ENCODE results near the gene BTNL8.
"Not testable (repeated sequence)": the region's sequence is repeated elsewhere in the genome, so short reads cannot be mapped to it uniquely, and the experiment has no call there.

Gene BTNL8

DNA sequence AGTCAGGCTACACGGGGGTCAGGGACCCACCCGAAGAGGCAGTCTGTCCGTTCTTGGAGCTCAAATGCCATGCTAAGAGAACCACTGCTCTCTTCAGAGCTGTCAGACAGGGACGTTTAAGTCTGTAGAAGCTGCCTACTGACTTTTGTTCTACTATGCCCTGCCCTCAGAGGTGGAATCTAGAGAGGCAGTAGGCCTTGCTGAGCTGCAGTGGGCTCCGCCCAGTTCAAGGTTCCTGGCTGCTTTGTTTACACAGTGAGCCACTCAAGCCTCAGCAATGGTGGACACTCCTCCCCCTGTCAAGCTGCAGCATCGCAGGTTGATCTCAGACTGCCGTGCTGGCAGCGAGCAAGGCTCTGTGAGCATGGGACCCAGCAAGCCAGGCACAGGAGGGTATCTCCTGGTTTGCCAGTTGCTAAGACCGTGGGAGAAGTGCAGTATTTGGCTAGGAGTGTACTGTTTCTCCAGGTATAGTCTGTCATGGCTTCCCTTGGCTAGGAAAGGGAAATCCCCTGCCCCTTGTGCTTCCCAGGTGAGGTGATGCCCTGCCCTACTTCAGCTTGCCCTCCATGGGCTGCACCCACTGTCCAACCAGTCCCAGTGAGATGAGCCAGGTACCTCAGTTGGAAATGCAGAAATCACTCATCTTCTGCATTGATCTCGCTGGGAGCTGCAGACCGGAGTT is 13.0 kb upstream of the BTNL8 start:
- not testable (repeated sequence) for DNase-seq

DNA sequence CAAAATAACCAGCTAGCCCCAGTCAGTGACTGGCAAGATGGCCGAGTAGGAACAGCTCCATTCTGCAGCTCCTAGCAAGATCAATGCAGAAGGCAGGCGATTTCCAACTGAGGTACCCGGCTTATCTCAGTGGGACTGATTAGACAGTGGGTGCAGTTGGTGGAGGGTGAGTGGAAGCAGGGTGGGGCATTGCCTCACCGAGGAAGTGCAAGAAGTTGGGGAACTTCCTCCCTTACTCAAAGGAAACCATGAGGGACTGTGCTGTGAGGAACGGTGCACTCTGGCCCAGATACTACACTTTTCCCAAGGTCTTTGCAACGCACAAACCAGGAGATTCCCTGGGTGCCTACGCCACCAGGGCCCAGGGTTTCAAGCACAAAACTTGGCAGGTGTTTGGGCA is 9.6 kb upstream of the BTNL8 start:
- DNase-seq: no peak

DNA sequence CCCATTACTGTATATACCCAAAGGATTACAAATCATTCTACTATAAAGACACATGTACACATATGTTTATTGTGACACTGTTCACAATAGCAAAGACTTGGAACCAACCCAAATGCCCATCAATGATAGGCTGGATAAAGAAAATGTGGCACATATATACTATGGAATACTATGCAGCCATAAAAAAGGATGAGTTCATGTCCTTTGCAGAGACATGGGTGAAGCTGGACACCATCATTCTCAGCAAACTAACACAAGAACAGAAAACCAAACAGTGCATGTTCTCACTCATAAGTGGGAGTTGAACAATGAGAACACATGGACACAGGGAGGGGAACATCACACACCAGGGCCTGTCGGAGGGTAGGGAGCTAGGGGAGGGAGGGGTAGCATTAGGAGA is 3.6 kb upstream of the BTNL8 start:
- not testable (repeated sequence) for DNase-seq

DNA sequence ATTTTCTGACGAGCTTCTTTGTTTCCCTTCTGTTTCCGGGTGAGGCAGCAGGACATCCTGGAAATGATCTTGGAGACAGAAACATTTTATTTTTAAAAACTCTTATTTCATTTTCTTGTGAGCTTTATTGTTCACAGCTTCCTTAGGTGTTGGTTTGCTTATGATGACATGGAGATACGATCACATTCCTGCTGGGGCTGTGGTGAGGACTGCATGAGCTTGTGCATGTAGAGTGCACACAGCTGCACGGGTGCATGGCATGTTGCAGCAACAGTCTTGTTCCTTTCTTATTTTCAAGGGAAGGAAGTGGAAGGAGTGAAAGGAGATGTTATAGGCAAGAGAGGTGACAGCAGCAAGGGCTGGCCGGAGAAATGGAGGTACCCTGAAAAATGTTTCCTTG is 1.2 kb downstream of the BTNL8 start:
- DNase-seq: no peak

DNA sequence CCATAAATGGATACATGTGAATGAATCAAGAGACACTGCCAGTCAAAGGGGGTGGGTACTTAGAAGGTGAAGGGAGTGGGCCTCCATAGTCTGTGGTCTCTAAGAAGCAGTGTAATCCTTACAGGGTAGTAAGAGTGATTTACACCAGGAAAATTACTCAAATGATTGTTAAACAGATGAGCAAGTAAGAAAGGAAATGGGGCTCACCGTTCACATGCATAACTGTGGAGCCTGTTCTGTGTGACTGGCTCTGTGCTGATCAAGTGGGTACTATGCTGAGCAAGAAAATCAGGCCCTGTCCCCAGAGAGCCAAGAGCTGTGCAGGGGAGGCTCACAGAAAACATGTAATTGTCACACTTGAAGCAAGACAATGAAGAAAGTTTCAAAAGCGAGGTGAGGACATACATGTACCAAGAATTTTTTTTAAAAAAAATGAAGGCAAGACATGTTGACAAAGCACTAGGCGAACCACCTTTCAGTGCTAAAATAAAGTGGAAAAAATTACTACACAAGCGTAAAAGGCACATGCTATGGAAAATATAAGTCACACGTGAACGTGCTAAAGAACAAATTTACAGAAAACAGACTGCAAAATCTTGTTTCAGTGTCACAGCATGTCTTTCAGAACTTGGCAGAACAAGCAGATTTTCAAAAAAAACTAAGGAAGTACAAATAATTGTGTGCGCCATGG is 2.5 kb downstream of the BTNL8 start:
- no peak for DNase-seq

DNA sequence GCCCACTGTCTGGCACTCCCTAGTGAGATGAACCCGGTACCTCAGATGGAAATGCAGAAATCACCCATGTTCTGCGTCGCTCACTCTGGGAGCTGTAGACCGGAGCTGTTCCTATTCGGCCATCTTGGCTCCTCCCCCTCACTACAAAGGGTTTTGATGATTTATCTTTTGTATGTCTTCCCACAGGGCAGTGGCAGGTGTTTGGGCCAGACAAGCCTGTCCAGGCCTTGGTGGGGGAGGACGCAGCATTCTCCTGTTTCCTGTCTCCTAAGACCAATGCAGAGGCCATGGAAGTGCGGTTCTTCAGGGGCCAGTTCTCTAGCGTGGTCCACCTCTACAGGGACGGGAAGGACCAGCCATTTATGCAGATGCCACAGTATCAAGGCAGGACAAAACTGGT is 9.4 kb downstream of the BTNL8 start:
- DNase-seq: no peak

DNA sequence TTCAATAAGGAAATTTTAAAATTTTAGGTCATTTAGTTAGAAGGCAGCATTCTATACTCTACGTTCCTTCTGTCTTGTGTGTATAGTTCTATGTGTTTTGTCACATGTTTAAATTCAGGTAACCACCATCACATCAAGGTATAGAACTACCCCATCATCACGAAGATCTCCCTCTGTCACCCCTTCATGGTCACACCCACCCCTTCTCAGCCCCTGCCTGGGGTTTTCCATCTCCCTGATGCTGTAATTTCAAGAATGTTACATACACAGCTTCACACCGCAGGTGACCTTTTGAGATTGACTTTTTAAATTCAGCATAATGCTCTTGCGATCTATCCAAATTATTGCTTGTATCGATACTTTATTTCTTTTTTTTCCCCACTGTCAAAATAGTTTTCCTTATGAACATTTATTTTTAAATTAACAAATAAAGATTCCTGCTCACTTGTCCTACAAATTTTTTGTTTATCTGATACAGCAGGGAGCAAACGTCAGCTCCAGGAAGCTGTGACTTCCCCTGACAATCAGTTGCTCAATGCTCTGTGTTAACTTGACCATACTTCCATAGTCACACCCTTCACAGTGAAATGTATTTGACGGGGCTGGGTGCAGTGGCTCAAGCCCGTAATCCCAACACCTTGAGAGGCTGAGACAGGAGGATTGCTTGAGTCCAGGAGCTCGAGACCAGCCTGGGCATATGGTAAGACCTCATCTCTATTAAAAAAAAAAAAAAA is 10.2 kb downstream of the BTNL8 start:
- DNase-seq: no peak

DNA sequence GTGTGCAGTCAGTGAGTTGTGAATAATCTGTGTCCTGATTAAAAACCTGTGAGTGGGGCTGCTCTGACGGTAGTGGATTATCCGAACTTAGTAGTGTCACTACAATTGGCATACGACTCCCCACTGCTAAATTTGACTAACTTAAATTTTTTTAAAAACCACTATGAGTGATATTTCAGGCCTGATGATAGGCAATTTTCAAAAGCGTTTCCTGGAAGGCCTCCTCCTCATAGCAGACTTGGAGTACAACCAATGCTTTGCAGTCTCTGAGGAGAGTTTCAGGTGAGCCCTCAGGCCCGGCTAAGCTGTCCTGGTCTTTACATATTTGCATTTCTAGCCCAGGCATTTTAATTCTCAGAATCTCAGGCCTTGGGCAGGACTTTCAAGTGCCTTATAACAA is 10.8 kb downstream of the BTNL8 start:
- DNase-seq: no peak

DNA sequence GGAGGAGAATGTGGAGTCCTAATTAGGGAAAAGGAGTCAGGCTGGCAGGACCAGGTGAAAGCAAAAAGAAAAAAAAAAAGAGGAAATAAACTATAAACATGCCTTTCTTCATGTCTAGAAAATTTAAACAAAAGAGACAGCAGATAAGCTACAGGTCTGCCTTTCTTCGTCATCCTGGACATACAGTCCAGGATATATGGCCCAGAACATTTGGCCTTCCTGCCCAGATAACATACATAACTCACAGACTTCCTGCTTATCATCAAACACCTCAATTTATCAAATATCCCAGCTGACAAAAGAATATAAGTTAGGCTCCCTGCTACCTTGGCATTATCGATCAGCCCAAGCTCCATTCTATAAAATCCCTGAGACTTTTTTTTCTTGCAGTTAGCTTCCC is 11.2 kb downstream of the BTNL8 start:
- no peak for DNase-seq

DNA sequence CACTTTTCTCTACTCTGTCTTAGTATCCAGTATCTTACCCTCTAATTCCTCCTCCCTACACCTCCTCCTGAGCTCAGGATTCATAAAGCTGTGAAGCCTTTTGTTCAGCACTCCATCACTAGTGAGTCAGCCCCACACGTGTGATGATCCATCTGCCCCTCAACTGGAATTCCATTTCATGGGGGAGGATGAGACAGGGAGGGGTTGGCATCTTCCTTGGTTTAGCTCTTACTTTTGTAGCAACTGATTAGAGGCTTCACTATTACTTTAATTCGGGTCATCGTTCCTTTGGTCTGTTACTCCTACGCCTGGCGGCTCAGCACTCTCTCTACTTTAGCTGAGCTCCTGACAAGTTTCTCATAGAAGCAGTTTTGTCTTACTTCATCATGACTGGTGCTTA is 11.8 kb downstream of the BTNL8 start:
- DNase-seq: no peak

DNA sequence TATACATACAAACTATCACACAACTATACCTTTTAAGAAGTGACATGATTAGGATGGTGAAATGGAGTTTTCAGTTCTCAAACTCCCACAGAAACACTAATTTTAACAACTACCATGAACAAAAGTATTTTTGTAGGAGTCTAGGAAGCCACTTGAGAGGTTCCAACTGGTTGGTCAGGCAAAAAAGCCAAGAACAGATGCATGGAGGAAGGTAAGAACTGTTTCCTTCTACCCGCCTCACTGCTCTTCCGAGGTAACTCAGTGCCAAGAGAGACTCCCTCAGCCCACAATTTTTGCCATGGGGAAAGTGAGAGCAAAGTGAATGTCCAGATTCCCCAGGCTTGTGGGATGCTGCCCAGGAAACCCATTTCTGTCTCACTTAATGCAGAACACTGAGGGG is 15.7 kb downstream of the BTNL8 start:
- DNase-seq: no peak

DNA sequence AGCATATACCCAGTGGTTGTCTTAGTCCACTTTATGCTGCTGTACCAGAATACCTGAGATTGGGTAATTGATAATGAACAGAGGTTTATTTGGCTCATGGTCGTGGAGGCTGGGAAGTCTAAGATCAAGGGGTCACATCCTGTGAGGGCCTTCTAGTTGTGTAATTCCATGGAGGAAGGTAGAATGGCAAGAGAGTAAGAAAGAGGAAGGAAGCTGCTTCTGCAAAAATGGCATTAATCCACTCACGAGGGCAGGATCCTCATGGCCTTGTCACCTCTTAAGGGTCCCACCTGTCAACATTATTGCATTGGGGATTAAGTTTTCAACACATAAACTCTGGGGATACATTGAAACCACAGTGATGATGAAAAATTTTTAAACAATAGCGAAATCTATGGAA is 17.0 kb downstream of the BTNL8 start:
- no peak for DNase-seq

DNA sequence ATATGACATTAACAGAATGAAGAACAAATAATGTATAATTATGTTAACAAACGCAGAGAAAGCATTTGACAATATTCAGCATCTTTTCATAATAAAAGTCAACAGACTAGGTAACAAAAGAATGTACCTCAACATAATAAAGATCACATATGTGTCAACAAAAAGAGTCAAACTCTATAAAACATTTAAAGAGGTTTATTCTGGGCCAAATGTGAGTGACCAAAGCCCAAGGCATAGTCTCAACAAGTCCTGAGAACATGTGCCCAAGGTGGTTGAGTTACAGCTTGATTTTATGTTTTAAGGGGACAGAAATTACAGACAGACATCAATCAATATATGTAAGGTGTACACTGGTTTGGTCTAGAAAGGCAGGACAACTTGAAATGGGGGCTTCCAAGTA is 19.4 kb downstream of the BTNL8 start:
- DNase-seq: no peak

DNA sequence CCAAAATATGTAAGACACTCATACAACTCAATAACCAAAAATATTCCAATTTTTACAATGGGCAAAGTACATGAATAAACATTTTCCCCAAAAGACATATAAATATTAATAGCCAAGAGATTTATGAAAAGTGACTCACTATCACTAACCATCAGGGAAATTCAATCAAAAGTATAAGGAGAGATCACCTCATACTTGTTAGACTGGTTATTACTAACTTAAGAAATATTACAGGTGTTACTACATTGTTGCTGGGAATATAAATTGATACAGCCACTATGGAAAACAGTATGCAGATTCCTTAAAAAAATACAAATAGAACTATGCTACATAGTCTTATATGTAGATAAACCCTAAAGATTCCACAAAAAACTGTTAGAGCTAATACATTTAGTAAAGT is 21.8 kb downstream of the BTNL8 start:
- DNase-seq: no peak

DNA sequence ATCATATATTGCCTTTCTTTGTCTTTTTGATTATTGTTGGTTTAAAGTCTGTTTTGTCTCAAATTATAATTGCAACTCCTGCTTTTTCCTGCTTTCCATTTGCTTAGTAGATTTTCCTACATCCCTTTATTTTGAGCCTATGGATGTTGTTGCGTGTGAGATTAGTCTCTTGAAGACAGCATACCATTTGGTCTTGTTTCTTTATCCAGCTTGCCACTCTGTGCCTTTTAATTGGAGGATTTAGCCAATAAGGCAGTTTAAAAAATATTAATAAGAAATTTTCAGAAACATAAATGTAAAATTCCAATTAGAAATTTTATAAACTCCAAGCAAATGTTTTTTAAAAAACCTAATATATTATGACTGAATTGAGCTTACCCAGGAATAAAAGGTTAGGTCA is 24.0 kb downstream of the BTNL8 start:
- no peak for DNase-seq

DNA sequence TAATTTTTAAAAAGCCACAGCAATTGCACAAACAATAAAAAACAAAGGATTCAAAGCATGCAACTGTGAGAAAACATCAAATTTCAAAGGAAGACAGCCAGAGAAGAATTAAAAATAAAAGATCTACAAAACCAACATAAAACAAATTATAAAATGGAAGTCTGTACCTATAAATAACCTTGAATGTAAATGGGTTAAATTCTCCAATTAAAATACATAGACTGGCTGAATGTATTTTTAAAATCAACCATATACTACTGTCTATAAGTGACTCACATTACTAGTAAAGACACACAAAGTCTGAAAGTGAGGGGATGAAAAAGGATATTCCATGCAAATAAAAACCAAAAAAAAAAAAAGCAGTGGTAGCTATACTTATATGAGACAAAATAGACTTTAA is 33.7 kb downstream of the BTNL8 start:
- no peak for DNase-seq

DNA sequence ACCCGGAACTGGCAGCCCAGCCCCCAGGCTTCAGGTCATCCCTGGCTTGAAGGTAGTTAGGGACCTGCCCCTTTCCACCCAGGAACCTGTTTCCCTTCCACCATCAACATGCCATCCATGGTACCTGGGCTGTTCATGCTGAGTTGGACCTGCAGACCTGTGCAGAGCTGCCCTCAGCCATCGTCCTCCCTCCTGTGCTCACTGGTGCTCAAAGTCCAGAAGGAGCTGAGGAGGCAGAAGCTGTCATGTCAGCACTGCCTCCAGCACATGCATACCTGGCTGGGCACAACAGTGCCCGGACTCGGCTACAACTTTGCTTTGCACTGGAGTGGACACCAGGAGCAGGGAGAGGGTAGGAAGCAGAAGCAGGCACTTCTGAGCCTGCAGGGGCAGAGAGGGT is 36.2 kb downstream of the BTNL8 start:
- DNase-seq: no peak

DNA sequence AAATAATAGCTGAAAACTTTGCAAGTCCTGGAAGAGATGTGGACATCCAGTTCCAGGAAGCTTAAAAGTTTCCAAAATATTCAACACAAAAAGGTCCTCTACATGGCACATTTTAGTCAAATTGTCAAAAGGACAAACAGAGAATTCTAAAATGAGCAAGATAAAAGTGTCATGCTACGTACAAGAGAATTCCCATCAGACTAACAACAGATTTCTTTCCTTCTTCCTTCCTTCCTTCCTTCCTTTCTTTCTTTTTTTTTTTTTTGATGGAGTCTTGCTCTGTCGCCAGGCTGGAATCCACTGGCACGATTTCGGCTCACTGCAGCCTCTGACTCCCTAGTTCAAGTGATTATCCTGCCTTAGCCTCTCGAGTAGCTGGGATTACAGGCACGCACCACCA is 39.3 kb downstream of the BTNL8 start:
- no peak for DNase-seq

DNA sequence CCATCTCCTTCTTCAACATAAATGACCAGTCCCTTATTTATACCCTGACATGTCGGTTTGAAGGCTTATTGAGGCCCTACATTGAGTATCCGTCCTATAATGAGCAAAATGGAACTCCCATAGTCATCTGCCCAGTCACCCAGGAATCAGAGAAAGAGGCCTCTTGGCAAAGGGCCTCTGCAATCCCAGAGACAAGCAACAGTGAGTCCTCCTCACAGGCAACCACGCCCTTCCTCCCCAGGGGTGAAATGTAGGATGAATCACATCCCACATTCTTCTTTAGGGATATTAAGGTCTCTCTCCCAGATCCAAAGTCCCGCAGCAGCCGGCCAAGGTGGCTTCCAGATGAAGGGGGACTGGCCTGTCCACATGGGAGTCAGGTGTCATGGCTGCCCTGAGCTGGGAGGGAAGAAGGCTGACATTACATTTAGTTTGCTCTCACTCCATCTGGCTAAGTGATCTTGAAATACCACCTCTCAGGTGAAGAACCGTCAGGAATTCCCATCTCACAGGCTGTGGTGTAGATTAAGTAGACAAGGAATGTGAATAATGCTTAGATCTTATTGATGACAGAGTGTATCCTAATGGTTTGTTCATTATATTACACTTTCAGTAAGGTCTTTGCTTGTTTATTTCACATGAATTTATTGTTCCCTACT is 51.5 kb downstream of the BTNL8 start:
- no peak for DNase-seq

DNA sequence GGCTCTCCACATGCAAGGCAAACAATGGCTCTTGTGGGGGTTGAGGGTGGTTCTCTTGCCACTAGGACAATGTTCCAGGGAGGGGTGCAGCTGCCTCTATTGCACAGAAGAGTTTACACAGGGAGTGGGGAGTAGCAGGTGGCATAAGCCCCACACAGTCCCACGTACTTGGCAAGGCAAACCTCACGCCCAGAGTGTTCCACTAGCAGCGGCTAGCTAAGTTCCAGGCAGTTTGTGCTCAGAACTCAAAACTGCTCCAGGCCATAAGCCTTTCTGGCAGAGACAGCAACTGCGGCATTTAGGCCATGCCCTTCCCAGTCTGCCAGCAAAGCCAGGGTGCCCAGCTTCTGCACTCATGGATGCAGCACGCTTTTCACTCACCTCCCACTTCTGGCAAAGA is 60.7 kb downstream of the BTNL8 start:
- no peak for DNase-seq

DNA sequence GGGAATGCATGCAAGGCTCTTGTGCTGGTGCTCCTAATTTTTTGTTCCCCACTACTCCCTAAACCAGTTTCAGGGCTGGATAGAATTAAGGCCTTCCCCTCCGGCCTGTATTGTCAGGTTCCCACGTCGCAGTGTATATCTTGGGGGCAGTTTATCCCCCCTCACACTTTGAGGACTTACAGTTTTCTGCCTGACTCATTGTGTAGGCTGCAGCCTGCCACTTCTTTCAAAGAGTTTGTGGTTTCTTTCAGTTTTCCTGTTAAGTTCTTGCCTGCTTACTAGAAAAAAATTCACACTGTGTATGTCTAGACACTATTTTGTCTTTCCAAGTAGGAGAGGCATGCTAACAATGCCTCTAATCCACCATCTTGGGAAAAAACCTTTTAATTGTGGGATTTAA is 61.2 kb downstream of the BTNL8 start:
- no peak for DNase-seq

DNA sequence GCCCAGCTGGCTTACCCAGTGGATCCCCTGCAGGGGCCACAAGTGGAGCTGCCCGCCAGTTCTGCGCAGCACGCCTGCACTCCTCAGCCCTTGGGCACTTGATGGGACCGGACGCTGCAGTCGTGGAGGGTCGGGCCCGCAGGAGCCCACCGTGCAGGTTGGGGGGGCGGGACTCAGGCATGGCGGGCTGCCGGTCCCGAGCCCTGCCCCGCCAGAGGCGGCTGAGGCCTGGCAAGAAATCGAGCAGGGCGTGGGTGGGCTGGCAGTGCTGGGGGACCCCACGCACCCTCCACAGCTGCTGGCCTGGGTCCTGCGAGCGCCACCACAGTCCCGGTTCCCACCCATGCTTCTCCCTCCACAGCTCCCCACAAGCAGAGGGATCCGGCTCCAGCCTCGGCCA is 70.4 kb downstream of the BTNL8 start:
- DNase-seq: no peak

DNA sequence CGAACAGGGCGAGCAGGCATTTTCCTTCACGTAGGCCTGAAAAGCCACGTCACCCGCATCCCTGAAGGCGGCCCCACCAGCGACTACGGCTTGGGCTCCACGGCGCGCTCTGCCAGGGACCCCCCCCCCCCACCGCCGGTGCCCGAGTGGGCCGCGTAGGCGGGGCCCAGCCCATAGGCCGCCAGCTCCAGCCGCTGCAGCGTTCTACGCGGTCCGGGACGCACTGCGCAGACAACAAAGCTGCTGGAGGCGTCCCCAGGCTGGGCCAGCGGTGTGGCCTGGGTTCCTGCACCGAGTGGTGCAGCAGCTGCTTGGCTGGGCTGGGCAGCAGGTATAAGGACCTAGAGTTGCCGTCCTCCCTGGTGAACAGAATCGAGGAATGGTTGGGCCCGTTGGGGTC is 71.4 kb downstream of the BTNL8 start:
- no peak for DNase-seq

DNA sequence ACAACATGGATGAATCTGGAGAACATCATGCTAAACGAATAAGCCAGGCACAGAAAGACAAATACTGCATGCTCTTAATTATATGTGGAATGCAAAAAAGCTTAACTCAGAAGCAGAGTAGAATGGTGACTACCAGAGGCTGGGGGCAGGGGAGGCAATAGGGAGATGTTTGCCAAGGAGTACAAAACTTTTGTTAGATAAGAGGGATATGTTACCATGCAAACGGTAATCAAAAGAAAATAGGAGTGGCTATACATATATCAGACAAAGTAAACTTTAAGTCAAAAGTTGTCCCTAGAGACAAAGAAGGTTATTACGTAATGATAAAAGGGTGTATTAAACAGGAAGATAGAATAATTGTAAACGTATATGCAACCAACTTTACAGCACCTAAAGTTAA is 71.9 kb downstream of the BTNL8 start:
- no peak for DNase-seq

All from NCI-H2227 treated with DMSO at 0.1 percent for 48 hours (cell line).